Activated naive CD4-positive, alpha-beta T cell treated with anti-CD3 and anti-CD28 coated beads, Interleukin-2, amount 10 ng/mL, durations not matched to agents 7 days and 5 days (primary cell): ENCODE measurements around the gene SPAG4.

ENCODE experiments used
- CTCF ChIA-PET: fragments of 350-600 bp; sonication (Branson Sonifier 250); formaldehyde crosslinking; loops from one replicate; lab custom pipeline; 2021; ENCODE audit warnings: antibody characterized with exemption; lab: Charles Lee
- DNase-seq: peaks from one replicate; pipeline ENCODE4 v3.0.0-alpha.2; 2020
- H3K27ac Mint-ChIP-seq: one replicate; pipeline ENCODE4 v1.8.0; 2021; ENCODE audit warnings: mild to moderate bottlenecking, moderate library complexity, mixed read lengths
- H3K27me3 Mint-ChIP-seq: one replicate; pipeline ENCODE4 v1.8.0; 2021; ENCODE audit warnings: mild to moderate bottlenecking, mixed read lengths
- H3K36me3 Mint-ChIP-seq: one replicate; pipeline ENCODE4 v1.8.0; 2021; ENCODE audit warnings: mixed read lengths
- H3K4me1 Mint-ChIP-seq: one replicate; pipeline ENCODE4 v1.8.0; 2021; ENCODE audit warnings: mixed read lengths
- H3K4me3 Mint-ChIP-seq: one replicate; pipeline ENCODE4 v1.8.0; 2021; ENCODE audit warnings: mild to moderate bottlenecking, moderate library complexity, mixed read lengths
- H3K9me3 Mint-ChIP-seq: one replicate; pipeline ENCODE4 v1.8.0; 2021; ENCODE audit warnings: mixed read lengths

Gene SPAG4

DNA sequence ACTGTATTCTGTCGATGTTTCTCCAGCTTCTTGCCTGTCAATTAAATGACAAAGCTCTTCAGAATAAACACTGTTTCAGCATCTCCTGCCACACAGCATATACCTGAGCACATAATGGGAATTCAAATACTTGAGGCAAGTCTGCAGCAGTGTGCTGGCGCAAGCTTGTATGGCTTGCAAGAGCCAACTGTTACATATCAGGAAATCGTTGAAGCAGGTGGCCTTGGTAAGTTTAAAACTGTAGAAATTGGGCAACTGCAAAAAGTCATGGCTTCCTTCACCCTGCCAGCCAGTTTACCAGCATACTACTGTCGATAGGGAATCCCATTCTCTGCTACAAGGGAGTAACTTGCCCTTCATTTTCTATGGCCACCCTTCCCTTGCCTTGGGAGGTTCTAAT lies 26.1 kb downstream of the SPAG4 start:
- no peak for DNase-seq
- Mint-ChIP-seq H3K9me3 (no peaks in the 10 kb centered on the region), H3K36me3 (peaks cover 17% of the 10 kb centered on the region), H3K4me1 (peaks cover 19% of the 10 kb centered on the region), H3K4me3 (no peak overlapping the region), H3K27me3 (no peaks in the 10 kb centered on the region), H3K27ac (no peak overlapping the region)
- CTCF ChIA-PET, result interaction anchor here (1.0 kb wide), 1 partner anchor 23 kb away, joined by 4 read pairs; no protein-coding TSS in a partner anchor

DNA sequence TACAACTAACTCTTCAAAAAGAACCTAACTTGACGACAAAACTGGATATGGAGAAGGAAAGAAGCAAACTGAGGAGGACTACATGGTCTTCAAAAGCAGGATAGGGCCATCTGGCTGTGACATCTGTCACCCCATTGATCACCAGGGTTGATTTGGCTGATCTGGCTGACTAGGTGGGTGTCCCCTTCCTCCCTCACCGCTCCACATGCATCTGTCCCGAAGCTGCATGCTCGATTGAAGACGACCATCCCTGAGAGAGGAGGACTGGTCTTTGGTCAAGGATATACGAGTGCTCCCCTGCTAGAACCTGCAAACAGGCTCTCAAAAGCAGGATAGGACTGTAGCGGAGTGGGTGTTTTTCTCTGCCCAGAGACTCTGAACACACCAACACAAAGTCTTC lies 27.4 kb downstream of the SPAG4 start:
- DNase-seq, result no peak
- H3K4me1 Mint-ChIP-seq, result peaks cover 19% of the 10 kb centered on the region
- CTCF ChIA-PET, result no interaction called here
- no peaks in the 10 kb centered on the region for H3K27me3 Mint-ChIP-seq
- H3K9me3 Mint-ChIP-seq, result no peaks in the 10 kb centered on the region
- H3K36me3 Mint-ChIP-seq, result peaks cover 19% of the 10 kb centered on the region
- H3K4me3 Mint-ChIP-seq, result no peak overlapping the region
- H3K27ac Mint-ChIP-seq, result peak overlapping the region; percentile 51

DNA sequence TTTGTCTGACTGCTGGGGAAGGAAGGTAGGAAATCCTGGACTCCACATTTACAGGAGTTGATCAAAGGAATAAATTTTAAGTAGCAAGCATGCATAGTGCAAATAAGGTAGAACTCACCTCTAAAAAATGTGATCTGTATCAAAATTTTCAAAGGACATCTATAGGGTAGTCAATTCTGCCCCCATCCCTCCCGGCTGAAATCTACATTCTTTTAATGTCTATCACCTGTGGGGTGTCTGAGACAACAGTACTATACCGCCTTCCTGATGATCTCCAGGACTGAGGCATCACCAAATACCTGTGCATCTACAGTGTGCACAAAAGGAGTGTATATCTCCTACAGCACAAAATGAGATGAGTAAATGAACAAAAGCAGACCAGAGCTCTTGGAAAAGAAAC lies 29.2 kb downstream of the SPAG4 start:
- Mint-ChIP-seq H3K4me3 (no peak overlapping the region), H3K27ac (no peak overlapping the region), H3K27me3 (no peaks in the 10 kb centered on the region), H3K4me1 (peaks cover 20% of the 10 kb centered on the region), H3K9me3 (no peaks in the 10 kb centered on the region), H3K36me3 (peaks cover 26% of the 10 kb centered on the region)
- CTCF ChIA-PET, result no interaction called here
- DNase-seq, result no peak

DNA sequence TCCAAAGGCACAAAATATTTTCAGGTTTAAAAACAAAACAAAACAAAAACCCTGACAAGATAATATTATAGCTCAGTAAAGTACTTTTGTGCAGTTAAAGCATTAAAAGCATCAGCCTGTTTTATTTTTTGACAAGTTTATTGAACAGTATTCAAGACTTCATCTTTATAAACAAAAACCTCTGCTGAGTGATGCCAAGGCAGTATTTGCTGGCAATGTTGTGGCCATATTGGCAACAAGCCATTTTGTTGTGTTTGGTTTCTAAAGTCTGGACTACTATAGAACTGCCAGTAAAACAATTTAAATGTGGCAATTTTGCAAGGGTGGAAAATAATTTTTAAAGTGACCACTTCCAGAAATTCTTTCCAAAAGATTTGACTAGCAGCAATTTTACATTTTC lies 33.2 kb downstream of the SPAG4 start:
- no peak for DNase-seq
- H3K36me3 Mint-ChIP-seq, result peaks cover 31% of the 10 kb centered on the region

DNA sequence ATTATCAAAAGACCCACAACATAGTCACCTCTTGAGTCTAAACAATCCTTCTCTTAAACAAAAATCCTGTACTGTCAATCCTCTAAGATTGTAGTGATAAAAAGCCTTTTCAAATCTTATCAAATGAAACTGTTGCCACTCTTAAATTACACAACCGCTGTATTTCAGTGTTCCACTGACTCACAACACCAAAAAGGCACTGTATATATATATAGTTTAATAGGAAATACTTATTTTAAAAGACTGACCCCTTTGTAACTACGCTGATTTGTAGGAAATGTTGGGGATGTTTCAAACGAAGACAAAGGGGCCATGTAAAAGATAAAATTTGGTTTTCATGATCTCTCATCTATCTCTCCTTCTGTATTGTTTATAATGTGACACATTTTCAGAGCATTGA lies 35.0 kb downstream of the SPAG4 start:
- DNase-seq, result no peak
- peaks cover 28% of the 10 kb centered on the region for H3K36me3 Mint-ChIP-seq
- H3K27ac Mint-ChIP-seq, result no peak overlapping the region
- H3K27me3 Mint-ChIP-seq, result no peaks in the 10 kb centered on the region
- H3K4me3 Mint-ChIP-seq, result no peak overlapping the region
- peaks cover 20% of the 10 kb centered on the region for H3K4me1 Mint-ChIP-seq
- no peaks in the 10 kb centered on the region for H3K9me3 Mint-ChIP-seq
- CTCF ChIA-PET, result no interaction called here

More for the DNA sequence above, 33.2 kb downstream of the SPAG4 start:
- CTCF ChIA-PET, result no interaction called here
- H3K27me3 Mint-ChIP-seq, result no peaks in the 10 kb centered on the region
- no peaks in the 10 kb centered on the region for H3K9me3 Mint-ChIP-seq
- peaks cover 26% of the 10 kb centered on the region for H3K4me1 Mint-ChIP-seq
- H3K27ac Mint-ChIP-seq, result no peak overlapping the region
- no peak overlapping the region for H3K4me3 Mint-ChIP-seq

DNA sequence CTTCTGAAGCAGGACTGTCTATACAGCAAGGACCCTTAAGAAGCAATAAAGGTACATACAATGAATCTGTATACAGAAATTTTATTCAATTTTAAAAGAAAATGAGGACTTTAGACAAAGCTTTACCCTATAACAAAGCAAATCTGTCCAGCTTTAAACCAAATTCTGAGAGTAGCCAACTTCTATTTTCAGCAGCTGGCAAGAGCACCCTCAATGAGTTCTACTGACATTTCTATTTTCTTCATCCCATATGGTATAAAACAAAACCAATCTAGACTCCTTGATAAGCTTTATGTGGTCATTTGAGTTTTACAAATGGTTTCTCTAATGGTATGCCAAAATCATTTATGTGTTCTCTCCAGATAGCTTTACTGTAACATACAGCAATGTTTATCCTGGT lies 36.3 kb downstream of the SPAG4 start:
- Mint-ChIP-seq H3K9me3 (no peaks in the 10 kb centered on the region), H3K4me3 (no peak overlapping the region), H3K27me3 (no peaks in the 10 kb centered on the region), H3K27ac (no peak overlapping the region), H3K4me1 (peaks cover 18% of the 10 kb centered on the region), H3K36me3 (peaks cover 28% of the 10 kb centered on the region)
- no peak for DNase-seq
- CTCF ChIA-PET, result interaction anchor here (0.7 kb wide), 1 partner anchor 302 kb away, joined by 3 read pairs; the partner anchor contains the start of gene SCAND1

DNA sequence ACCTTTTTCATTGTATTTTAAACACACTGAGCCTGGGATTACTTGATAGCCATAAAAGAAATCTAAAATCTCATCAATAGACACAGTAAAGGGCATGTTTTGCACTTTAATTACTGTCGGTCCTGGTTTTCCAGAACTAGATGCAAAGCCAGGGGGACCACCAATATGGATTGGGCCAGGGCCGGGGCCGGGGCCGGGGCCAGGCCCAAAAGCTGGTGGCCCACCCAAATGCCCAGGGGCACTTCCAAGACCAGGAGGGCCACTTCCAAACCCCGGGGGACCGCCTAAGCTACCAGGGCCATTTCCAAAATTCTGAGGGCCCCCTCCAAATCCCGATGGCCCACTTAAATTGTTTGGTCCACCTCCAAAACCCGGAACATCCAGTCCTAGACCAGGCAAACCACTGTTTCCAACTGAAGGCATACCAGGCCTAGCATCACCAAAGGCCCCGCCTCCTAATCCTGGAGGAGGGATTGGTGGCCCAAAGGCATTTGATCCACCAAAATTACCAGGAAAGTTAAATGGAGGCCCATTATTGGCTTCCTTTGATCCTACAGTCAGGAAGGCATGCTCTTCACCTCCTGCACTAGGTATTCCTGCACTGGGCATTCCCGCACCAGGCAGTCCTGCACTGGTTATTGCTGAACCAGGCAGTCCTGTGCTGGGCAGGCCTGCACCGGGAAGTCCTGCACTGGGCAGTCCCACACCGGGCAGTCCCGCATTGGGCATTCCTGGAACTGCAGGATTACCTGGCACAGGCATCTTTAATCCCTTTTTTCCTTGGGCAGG lies 37.2 kb downstream of the SPAG4 start:
- CTCF ChIA-PET, result no interaction called here
- DNase-seq, result no peak
- no peak overlapping the region for H3K27ac Mint-ChIP-seq
- H3K4me3 Mint-ChIP-seq, result no peak overlapping the region
- peaks cover 26% of the 10 kb centered on the region for H3K4me1 Mint-ChIP-seq
- peaks cover 32% of the 10 kb centered on the region for H3K36me3 Mint-ChIP-seq
- no peaks in the 10 kb centered on the region for H3K9me3 Mint-ChIP-seq
- H3K27me3 Mint-ChIP-seq, result no peaks in the 10 kb centered on the region

DNA sequence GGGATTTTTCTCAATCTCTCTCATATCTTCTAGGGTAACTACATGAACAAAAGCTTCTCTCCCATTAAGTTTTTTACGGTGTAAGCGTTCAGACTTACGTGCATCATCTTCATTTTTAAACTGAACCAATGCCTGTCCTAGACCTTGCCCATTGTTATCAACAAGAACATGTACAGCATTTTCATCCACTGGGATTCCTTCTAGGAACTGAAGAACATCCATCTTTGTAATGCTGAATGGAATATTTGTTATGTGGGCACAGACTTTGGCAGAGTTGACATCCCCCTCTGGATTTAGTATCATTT lies 37.8 kb downstream of the SPAG4 start:
- Mint-ChIP-seq H3K27me3 (no peaks in the 10 kb centered on the region), H3K36me3 (peaks cover 33% of the 10 kb centered on the region), H3K4me1 (peaks cover 31% of the 10 kb centered on the region), H3K27ac (no peak overlapping the region), H3K9me3 (no peaks in the 10 kb centered on the region), H3K4me3 (no peak overlapping the region)
- DNase-seq, result no peak
- CTCF ChIA-PET, result no interaction called here

DNA sequence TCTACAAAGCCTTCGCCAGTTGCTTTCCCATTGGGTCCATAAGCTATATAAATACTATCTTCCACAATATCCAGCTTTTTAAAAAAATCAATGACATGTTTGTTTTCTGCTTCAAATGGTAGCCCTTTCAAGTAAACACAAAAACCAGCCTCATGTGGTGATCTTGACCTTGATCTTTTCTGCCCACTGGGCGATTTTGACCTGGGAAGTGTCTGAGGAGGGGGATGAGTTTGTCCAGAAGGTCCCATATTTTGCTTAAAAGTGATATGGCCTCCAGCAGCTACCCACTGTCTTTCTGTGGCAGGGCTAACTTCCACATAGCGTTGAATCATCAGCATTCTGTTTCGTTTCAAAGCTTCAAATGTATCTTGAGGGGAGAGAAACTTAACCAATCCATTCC lies 38.3 kb downstream of the SPAG4 start:
- Mint-ChIP-seq H3K4me3 (no peak overlapping the region), H3K36me3 (peaks cover 35% of the 10 kb centered on the region), H3K27ac (no peak overlapping the region), H3K9me3 (no peaks in the 10 kb centered on the region), H3K27me3 (no peaks in the 10 kb centered on the region), H3K4me1 (peaks cover 35% of the 10 kb centered on the region)
- DNase-seq, result no peak
- CTCF ChIA-PET, result no interaction called here

DNA sequence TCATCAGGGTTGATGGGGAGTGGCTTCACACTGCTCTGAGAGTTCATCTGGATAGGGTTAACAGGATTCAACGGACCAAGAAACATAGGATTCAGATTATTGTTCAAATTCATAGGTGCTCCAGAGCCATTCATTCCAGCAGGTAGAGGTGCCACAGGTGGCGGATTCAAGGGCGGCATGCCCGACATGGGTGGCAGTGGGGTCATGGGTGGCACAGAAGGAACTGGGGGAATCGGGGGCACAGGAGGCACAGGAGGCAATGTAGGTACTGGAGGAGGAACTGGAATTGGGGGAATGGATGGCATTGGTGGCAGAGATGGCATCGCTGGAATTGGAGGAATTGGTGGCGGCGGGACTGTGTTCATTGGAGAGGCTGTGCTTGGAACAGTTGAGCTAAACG lies 38.8 kb downstream of the SPAG4 start:
- Mint-ChIP-seq H3K36me3 (peaks cover 34% of the 10 kb centered on the region), H3K4me1 (peaks cover 40% of the 10 kb centered on the region), H3K4me3 (no peak overlapping the region), H3K27me3 (no peaks in the 10 kb centered on the region), H3K27ac (no peak overlapping the region), H3K9me3 (no peaks in the 10 kb centered on the region)
- CTCF ChIA-PET, result no interaction called here
- no peak for DNase-seq

DNA sequence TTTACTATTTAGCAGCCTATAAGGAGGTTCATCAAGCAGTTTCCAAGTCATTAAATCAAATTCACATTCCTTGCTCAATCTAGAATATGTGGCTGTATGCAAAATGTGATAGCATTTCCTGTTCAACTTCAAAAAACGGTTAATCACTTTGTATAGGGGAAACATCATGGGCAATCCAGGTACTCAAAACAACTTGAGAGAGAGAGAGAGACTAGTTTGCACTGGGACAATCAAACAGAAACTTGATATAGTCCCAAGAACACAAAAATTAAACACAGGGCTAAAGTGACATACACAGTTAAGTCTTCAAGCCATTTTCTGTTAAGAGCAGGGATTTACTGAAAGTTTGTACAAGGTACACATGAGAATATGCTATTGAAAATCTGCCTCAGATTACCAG lies 41.6 kb downstream of the SPAG4 start:
- no peak for DNase-seq
- peaks cover 29% of the 10 kb centered on the region for H3K36me3 Mint-ChIP-seq
- peaks cover 54% of the 10 kb centered on the region for H3K4me1 Mint-ChIP-seq
- H3K27me3 Mint-ChIP-seq, result no peaks in the 10 kb centered on the region
- H3K27ac Mint-ChIP-seq, result peak overlapping the region; percentile 65
- CTCF ChIA-PET, result interaction anchor here (0.7 kb wide), 1 partner anchor 15 kb away, joined by 3 read pairs; no protein-coding TSS in a partner anchor
- no peak overlapping the region for H3K4me3 Mint-ChIP-seq
- no peaks in the 10 kb centered on the region for H3K9me3 Mint-ChIP-seq

DNA sequence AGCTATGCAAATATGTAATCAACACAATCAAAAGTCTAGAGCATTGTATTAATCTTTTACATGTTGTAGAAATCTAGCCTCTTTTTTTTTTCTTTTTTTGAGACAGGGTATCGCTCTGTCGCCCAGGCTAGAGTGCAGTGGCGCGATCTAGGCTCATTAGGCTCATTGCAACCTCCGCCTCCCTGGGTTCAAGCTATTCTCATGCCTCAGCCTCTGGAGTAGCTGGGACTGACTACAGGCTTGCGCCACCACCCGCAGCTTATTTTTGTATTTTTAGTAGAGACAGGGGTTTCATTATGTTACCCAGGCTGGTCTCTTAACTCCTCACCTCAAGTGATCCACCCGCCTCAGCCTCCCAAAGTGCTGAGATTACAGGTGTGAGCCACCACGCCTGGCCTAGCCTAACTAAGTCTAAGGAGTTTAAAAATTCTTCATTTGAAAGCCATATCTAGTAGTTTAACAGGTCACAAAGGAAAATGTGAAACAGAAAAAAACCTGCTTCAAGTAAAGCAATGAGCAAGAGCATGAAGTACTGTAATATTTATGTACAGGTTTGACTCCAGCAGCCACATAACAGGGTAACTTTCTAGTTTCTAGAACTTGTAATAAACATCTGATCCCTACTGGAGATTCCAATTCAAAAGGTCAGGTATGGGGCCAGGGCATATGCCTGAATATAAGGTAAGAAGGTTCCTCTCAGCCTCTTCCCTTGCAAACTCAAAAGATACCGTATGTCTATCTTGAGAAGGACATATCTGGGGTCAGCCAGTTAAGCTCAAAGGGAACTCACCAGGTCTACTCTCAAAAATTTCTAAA lies 44.7 kb downstream of the SPAG4 start:
- DNase-seq, result no peak
- H3K4me1 Mint-ChIP-seq, result peaks cover 68% of the 10 kb centered on the region
- H3K27ac Mint-ChIP-seq, result peak overlapping the region; percentile 99
- CTCF ChIA-PET, result interaction anchor here (1.7 to 2.1 kb wide), 2 partner anchors 41 to 197 kb away, joined by 4 to 9 read pairs; no protein-coding TSS in a partner anchor
- H3K36me3 Mint-ChIP-seq, result peaks cover 36% of the 10 kb centered on the region
- no peaks in the 10 kb centered on the region for H3K9me3 Mint-ChIP-seq
- H3K27me3 Mint-ChIP-seq, result no peaks in the 10 kb centered on the region
- H3K4me3 Mint-ChIP-seq, result peak overlapping the region; percentile 91

DNA sequence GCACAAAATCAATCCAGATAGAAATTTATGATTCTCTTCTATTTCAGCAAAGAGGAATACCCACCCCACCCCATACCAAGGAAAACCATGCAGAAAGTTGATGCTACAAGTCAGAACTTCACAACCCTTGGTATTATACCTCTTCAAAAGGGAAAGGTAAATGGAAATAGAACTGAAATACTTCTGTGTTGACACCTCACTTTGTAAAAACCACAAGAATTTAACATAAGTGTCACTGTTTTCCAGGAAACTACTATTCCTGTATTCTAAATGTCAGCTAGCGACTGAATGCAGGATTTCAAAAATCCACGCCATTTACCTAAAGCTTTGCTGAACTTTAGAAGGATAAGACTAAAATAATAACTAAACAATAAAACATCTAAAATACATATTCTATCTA lies 45.4 kb downstream of the SPAG4 start:
- Mint-ChIP-seq H3K4me1 (peaks cover 68% of the 10 kb centered on the region), H3K27ac (peak overlapping the region; percentile 99), H3K4me3 (peak overlapping the region; percentile 91), H3K36me3 (peaks cover 36% of the 10 kb centered on the region), H3K27me3 (no peaks in the 10 kb centered on the region), H3K9me3 (no peaks in the 10 kb centered on the region)
- CTCF ChIA-PET, result interaction anchor here (1.7 to 2.1 kb wide), 2 partner anchors 42 to 197 kb away, joined by 4 to 9 read pairs; no protein-coding TSS in a partner anchor
- no peak for DNase-seq

DNA sequence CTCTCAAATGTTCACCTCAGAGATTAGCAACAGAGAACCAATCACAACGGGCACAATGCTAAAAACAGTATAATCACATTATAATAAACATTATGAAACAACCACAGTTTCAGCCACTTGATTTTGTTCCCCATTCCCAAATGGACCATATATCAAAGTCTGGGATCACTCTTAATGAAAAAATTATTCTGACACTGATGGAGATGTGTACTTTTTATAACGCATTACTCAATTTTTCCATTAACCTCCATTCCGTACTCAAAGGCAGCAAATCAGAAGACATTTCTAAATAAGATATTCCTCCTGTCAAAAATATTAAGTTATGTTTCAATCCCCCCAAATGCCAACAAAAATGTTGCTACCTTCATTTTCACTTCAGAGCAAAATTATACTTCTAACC lies 46.3 kb downstream of the SPAG4 start:
- Mint-ChIP-seq H3K4me1 (peaks cover 68% of the 10 kb centered on the region), H3K9me3 (no peaks in the 10 kb centered on the region), H3K27ac (peak overlapping the region; percentile 99), H3K4me3 (peak overlapping the region; percentile 91), H3K27me3 (no peaks in the 10 kb centered on the region), H3K36me3 (peaks cover 33% of the 10 kb centered on the region)
- CTCF ChIA-PET, result interaction anchor here (2.1 kb wide), 1 partner anchor 43 kb away, joined by 9 read pairs; no protein-coding TSS in a partner anchor
- DNase-seq, result no peak
